ENCODE measurements around the gene RPTOR. TPM values are rescaled to one million over a fixed set of nuclear protein-coding genes. Genes with fewer than 3 reads are reported as not detected.

The RPTOR gene
- total RNA-seq, 1 donor from 2014 or later, result 62.4 TPM

- Mint-ChIP-seq H3K9me3 (no peaks in the 10 kb centered on the region), H3K4me3 (ENCODE audit: low read depth) (no peak overlapping the region), H3K27me3 (ENCODE audit: low read depth) (no peaks in the 10 kb centered on the region), H3K27ac (no peak overlapping the region), H3K36me3 (ENCODE audit: low read depth) (peaks cover 49% of the 10 kb centered on the region), H3K4me1 (ENCODE audit: low read depth) (peaks cover 70% of the 10 kb centered on the region)
- no peak for DNase-seq (ENCODE audit: low spot score)
- intact Hi-C loops (cut with micrococcal nuclease), result no loop called here
Measured at GRCh38 chr17:80769936-80770625, 225.4 kb downstream of the RPTOR start.

DNA sequence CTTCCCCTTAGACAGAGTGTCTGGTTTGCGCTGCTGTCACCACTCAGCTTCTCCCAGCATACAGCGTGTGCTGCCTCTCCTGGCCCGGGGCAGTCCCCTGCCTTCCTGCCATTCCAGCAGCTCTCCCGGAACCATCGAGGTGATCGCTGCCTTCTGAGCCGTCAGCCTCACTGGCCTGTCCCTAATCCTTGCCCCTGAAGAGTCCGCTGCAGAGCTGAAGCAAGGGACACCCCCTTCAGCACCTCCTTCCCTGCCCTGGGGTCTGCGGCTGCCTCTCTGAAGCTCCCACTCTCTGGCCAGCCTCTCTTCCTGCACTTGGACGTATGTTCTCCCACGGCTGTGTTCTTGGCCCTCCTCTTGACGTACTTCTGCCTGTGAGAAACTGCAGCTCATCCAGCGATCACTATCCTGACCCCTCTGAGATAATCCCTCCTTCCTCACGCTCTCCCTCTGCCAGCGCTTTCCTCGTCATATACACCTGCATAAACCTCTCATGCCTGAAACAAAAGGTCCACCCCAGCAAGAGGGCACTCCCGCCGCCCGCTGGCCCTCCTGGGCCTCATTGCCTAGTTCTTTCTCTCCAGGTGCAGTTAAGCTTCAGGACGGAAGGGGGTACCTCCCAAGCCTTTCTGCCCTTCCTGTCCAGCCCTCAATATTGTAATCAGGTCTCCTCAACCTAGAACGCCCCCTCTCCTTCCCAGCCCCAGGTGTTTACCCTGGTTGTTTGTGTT is 226.4 kb downstream of the RPTOR start:
- Mint-ChIP-seq H3K36me3 (ENCODE audit: low read depth) (peaks cover 53% of the 10 kb centered on the region), H3K27ac (peak overlapping the region; percentile 44)

DNA sequence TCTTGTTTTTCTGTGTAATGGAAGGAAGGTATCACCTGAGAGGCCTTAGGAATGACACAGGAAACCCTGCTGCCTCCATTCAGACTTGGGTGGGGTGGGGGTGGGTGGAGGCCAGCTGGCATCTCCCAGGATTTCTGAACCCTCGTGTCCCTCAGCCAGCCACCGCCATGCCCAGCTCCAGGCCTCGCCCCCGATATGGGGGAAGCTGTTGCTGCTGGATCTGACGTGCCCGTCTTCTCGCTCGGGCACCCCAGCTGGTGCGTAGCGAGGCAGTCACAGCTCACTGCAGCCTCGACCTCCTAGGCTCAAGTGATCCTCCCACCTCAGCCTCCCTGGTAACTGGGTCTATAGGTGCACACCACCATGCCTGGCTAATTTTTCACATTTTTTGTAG is 227.0 kb downstream of the RPTOR start:
- Mint-ChIP-seq H3K9me3 (no peaks in the 10 kb centered on the region), H3K27me3 (ENCODE audit: low read depth) (no peaks in the 10 kb centered on the region), H3K4me3 (ENCODE audit: low read depth) (no peak overlapping the region), H3K27ac (no peak overlapping the region), H3K4me1 (ENCODE audit: low read depth) (peaks cover 61% of the 10 kb centered on the region), H3K36me3 (ENCODE audit: low read depth) (peaks cover 56% of the 10 kb centered on the region)
- DNase-seq (ENCODE audit: low spot score), result no peak
- intact Hi-C loops (cut with micrococcal nuclease), result no loop called here

More for the DNA sequence above, 226.4 kb downstream of the RPTOR start:
- intact Hi-C loops (cut with micrococcal nuclease), result no loop called here
- Mint-ChIP-seq H3K4me3 (ENCODE audit: low read depth) (no peak overlapping the region), H3K27me3 (ENCODE audit: low read depth) (no peaks in the 10 kb centered on the region), H3K9me3 (no peaks in the 10 kb centered on the region), H3K4me1 (ENCODE audit: low read depth) (peaks cover 65% of the 10 kb centered on the region)
- DNase-seq (ENCODE audit: low spot score), result no peak

GRCh38 chr17:80772906-80773242 is 228.2 kb downstream of the RPTOR start:
- Mint-ChIP-seq H3K4me3 (ENCODE audit: low read depth) (no peak overlapping the region), H3K4me1 (ENCODE audit: low read depth) (peaks cover 64% of the 10 kb centered on the region), H3K27me3 (ENCODE audit: low read depth) (no peaks in the 10 kb centered on the region), H3K27ac (peak overlapping the region; percentile 85), H3K36me3 (ENCODE audit: low read depth) (peaks cover 66% of the 10 kb centered on the region), H3K9me3 (no peaks in the 10 kb centered on the region)
- intact Hi-C loops (cut with micrococcal nuclease), result no loop called here
- DNase-seq (ENCODE audit: low spot score), result no peak

GRCh38 chr17:80773243-80773991 is 228.8 kb downstream of the RPTOR start:
- H3K27me3 Mint-ChIP-seq (ENCODE audit: low read depth), result no peaks in the 10 kb centered on the region
- intact Hi-C loops (cut with micrococcal nuclease), result no loop called here
- peak overlapping the region; percentile 85 for H3K27ac Mint-ChIP-seq
- no peak for DNase-seq (ENCODE audit: low spot score)
- no peaks in the 10 kb centered on the region for H3K9me3 Mint-ChIP-seq
- peaks cover 68% of the 10 kb centered on the region for H3K4me1 Mint-ChIP-seq (ENCODE audit: low read depth)
- peaks cover 67% of the 10 kb centered on the region for H3K36me3 Mint-ChIP-seq (ENCODE audit: low read depth)
- no peak overlapping the region for H3K4me3 Mint-ChIP-seq (ENCODE audit: low read depth)

GRCh38 chr17:80774146-80774545 is 229.5 kb downstream of the RPTOR start:
- H3K9me3 Mint-ChIP-seq, result no peaks in the 10 kb centered on the region
- DNase-seq (ENCODE audit: low spot score), result no peak
- peak overlapping the region; percentile 85 for H3K27ac Mint-ChIP-seq
- H3K4me1 Mint-ChIP-seq (ENCODE audit: low read depth), result peaks cover 65% of the 10 kb centered on the region
- peaks cover 68% of the 10 kb centered on the region for H3K36me3 Mint-ChIP-seq (ENCODE audit: low read depth)
- peak overlapping the region; percentile 65 for H3K4me3 Mint-ChIP-seq (ENCODE audit: low read depth)
- H3K27me3 Mint-ChIP-seq (ENCODE audit: low read depth), result no peaks in the 10 kb centered on the region
- intact Hi-C loops (cut with micrococcal nuclease), result no loop called here

DNA sequence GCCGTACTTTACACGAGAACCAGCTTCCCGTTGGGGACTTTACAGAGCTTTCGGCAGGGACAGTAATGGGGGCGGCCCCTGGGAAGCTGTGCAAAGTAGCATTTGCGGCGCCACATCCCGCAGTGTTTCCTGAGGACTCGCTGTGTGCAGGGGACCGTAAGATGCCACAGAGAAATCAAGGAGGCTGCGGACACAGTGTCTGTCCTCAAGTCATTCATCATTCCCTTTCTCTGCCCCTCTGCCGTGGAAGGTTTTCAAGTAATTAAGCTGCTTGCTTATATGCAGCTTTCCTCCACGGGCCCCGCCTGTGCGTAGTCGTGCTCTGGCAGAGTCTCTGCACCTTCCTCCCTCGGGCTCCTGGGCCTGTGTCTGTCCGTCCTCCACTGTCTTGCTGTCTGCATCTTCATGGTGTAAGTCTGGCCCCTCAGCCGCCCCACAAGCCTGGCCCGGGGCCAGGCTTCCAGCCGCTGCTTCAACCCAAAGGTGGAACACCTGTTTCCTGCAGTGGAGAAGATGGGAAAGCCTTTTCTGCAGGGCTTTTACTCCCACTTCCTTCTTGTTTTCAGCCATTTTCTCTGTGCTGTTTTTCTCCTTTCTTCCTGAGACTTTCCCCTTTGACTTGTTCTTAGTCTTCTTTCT is 230.1 kb downstream of the RPTOR start:
- peaks cover 68% of the 10 kb centered on the region for H3K36me3 Mint-ChIP-seq (ENCODE audit: low read depth)
- intact Hi-C loops (cut with micrococcal nuclease), result no loop called here
- DNase-seq (ENCODE audit: low spot score), result no peak
- H3K4me1 Mint-ChIP-seq (ENCODE audit: low read depth), result peaks cover 65% of the 10 kb centered on the region
- H3K27ac Mint-ChIP-seq, result peak overlapping the region; percentile 85
- H3K27me3 Mint-ChIP-seq (ENCODE audit: low read depth), result no peaks in the 10 kb centered on the region
- H3K9me3 Mint-ChIP-seq, result no peaks in the 10 kb centered on the region
- peak overlapping the region; percentile 65 for H3K4me3 Mint-ChIP-seq (ENCODE audit: low read depth)

DNA sequence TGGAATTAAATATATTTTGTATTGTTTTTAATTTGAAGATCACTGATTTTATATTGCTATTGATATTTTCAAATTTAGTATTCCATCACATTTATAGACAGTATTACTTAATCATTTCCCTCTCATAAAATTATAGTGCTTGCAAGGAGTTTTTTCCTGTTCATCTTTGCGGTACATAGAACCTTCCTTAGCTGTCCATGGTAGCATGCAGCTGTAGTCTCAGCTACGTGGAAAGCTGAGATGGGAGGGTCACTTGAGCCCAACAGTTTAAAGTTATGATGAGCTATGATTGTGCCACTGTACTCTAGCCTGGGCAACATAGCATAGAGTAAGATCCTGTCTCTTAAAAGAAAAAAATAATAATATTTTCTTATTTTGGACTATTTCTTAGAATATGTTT is 231.2 kb downstream of the RPTOR start:
- Mint-ChIP-seq H3K27me3 (ENCODE audit: low read depth) (no peaks in the 10 kb centered on the region), H3K4me1 (ENCODE audit: low read depth) (peaks cover 70% of the 10 kb centered on the region), H3K4me3 (ENCODE audit: low read depth) (no peak overlapping the region), H3K27ac (no peak overlapping the region), H3K36me3 (ENCODE audit: low read depth) (peaks cover 68% of the 10 kb centered on the region), H3K9me3 (no peaks in the 10 kb centered on the region)
- intact Hi-C loops (cut with micrococcal nuclease), result no loop called here
- DNase-seq (ENCODE audit: low spot score), result no peak

DNA sequence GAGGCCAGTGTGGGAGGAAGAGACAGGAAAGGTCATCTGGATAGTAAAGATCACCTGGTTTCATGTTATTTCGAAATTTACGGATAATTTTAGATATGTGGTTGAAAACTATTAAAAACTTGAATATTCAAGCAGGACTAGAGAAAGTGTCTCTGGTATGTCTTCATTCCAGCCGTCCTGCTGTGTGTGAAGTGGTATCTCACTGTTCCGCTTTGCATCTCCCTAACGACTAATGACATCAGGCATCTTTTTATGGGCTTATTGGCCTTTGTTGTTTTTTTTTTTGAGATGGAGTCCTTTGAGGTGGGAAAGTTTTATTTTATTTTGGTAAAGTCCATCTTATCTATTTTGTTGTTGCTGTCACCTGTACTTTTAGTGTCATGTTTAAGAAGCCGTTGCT is 232.6 kb downstream of the RPTOR start:
- Mint-ChIP-seq H3K27ac (no peak overlapping the region), H3K9me3 (no peaks in the 10 kb centered on the region), H3K4me3 (ENCODE audit: low read depth) (no peak overlapping the region)

GRCh38 chr17:80778716-80779115 is 234.1 kb downstream of the RPTOR start:
- Mint-ChIP-seq H3K4me3 (ENCODE audit: low read depth) (no peak overlapping the region), H3K4me1 (ENCODE audit: low read depth) (peaks cover 76% of the 10 kb centered on the region), H3K9me3 (no peaks in the 10 kb centered on the region), H3K27ac (peak overlapping the region; percentile 47), H3K27me3 (ENCODE audit: low read depth) (no peaks in the 10 kb centered on the region), H3K36me3 (ENCODE audit: low read depth) (peaks cover 50% of the 10 kb centered on the region)
- DNase-seq (ENCODE audit: low spot score), result no peak
- intact Hi-C loops (cut with micrococcal nuclease), result no loop called here

More for the DNA sequence above, 232.6 kb downstream of the RPTOR start:
- H3K4me1 Mint-ChIP-seq (ENCODE audit: low read depth), result peaks cover 76% of the 10 kb centered on the region
- intact Hi-C loops (cut with micrococcal nuclease), result no loop called here
- H3K27me3 Mint-ChIP-seq (ENCODE audit: low read depth), result no peaks in the 10 kb centered on the region
- peaks cover 62% of the 10 kb centered on the region for H3K36me3 Mint-ChIP-seq (ENCODE audit: low read depth)
- DNase-seq (ENCODE audit: low spot score), result no peak

GRCh38 chr17:80779336-80779735 is 234.7 kb downstream of the RPTOR start:
- H3K4me3 Mint-ChIP-seq (ENCODE audit: low read depth), result no peak overlapping the region
- peak overlapping the region; percentile 43 for H3K27ac Mint-ChIP-seq
- H3K4me1 Mint-ChIP-seq (ENCODE audit: low read depth), result peaks cover 74% of the 10 kb centered on the region
- H3K27me3 Mint-ChIP-seq (ENCODE audit: low read depth), result no peaks in the 10 kb centered on the region
- H3K36me3 Mint-ChIP-seq (ENCODE audit: low read depth), result peaks cover 48% of the 10 kb centered on the region
- no peaks in the 10 kb centered on the region for H3K9me3 Mint-ChIP-seq
- intact Hi-C loops (cut with micrococcal nuclease), result no loop called here
- no peak for DNase-seq (ENCODE audit: low spot score)

- Mint-ChIP-seq H3K36me3 (ENCODE audit: low read depth) (peaks cover 46% of the 10 kb centered on the region), H3K27ac (peak overlapping the region; percentile 92), H3K27me3 (ENCODE audit: low read depth) (no peaks in the 10 kb centered on the region), H3K4me3 (ENCODE audit: low read depth) (no peak overlapping the region), H3K9me3 (no peaks in the 10 kb centered on the region), H3K4me1 (ENCODE audit: low read depth) (peaks cover 71% of the 10 kb centered on the region)
- intact Hi-C loops (cut with micrococcal nuclease), result loop anchor here (1.0 kb wide), 1 partner anchor 9 kb away; no protein-coding TSS in a partner anchor
- no peak for DNase-seq (ENCODE audit: low spot score)
Measured at GRCh38 chr17:80779961-80780380, 235.3 kb downstream of the RPTOR start.
